H1 (cell line): ENCODE data around the gene ZNF692. TPM values are rescaled to one million over a fixed set of nuclear protein-coding genes. Genes with fewer than 3 reads are reported as not detected.

Experiments
- MAX ChIP-seq: IDR thresholded peaks from 2 replicates; pipeline ENCODE4 v1.6.1; 2012; ENCODE audit warnings: inconsistent platforms
- RFX5 ChIP-seq: IDR thresholded peaks from 2 replicates; pipeline ENCODE4 v1.6.1; 2011; ENCODE audit warnings: low read depth, low read length, improper control_type of control experiment, borderline replicate concordance
- SIRT6 ChIP-seq: IDR thresholded peaks from one replicate; pipeline ENCODE4 v1.7.1; 2012; ENCODE audit warnings: low read length, inconsistent platforms
- USF2 ChIP-seq: IDR thresholded peaks from 2 replicates; pipeline ENCODE4 v1.6.1; 2011; ENCODE audit warnings: low read length, improper control_type of control experiment
- polyA plus RNA-seq, 7 experiments: library from polyadenylated mRNA; depleted of rRNA in 3 of 7; stranded (reverse) in 5 of 7; unstranded in 2 of 7; fragments of >200 nt in 5 of 7; fragments of 200-250 nt in 2 of 7; gene quantifications; 1 replicate in 5 of 7; 2 replicates in 1 of 7; 4 replicates in 1 of 7; pipeline versions ENCODE4 v1.2.1 to v1.2.3, GENCODE V29; 2011 to 2013; ENCODE audit warnings: missing spikeins in 2 of 7, mixed read lengths in 2 of 7
- total RNA-seq: library from RNA; stranded (reverse); fragmentation: NEBNext Ultra II Directional; extraction: Animal tissue kit (Norgen Biotek cat#: 25700); gene quantifications from 2 replicates; pipeline ENCODE4 v1.2.1, GENCODE V29; 2021

ZNF692 gene
- total and polyA plus RNA-seq, 2 of the 8 experiments (the other 6 are each of a cell fraction or from before 2014, with no cell fraction given): 38.4 to 52.3 TPM

GRCh38 chr1:248821101-248821500, 37.8 kb downstream of the ZNF692 start (continued):
- TF ChIP-seq RFX5 (no peak), USF2 (no peak), MAX (no peak), SIRT6 (no peak)
